Activated B cell treated with CpG ODN at 0.5 μM for 24 hours (primary cell): ENCODE results near the gene SKIDA1. TPM values are rescaled to one million over a fixed set of nuclear protein-coding genes. Genes with fewer than 3 reads are reported as not detected.

ENCODE experiments used
- ATAC-seq: fragments of 200-7000 bp; cut with Tn5 transposase; one replicate; pipeline ENCODE4 v1.10.0; 2021; ENCODE audit warnings: low read depth, mild to moderate bottlenecking, moderate library complexity
- CTCF ChIA-PET: fragments of 350-600 bp; sonication (Branson Sonifier 250); formaldehyde crosslinking; loops from one replicate; lab custom pipeline; 2021; ENCODE audit warnings: antibody characterized with exemption; lab: Charles Lee
- POLR2A ChIA-PET: fragments of 350-600 bp; sonication (Branson Sonifier 250); formaldehyde crosslinking; loops from one replicate; lab custom pipeline; 2021; ENCODE audit warnings: antibody characterized with exemption; lab: Charles Lee
- DNase-seq: peaks from one replicate; pipeline ENCODE4 v3.0.0; 2022
- H3K27ac Mint-ChIP-seq: one replicate; pipeline ENCODE4 v1.8.0; 2020; ENCODE audit warnings: mixed read lengths
- H3K27me3 Mint-ChIP-seq: one replicate; pipeline ENCODE4 v1.8.0; 2021; ENCODE audit warnings: mixed read lengths
- H3K36me3 Mint-ChIP-seq: one replicate; pipeline ENCODE4 v1.8.0; 2021; ENCODE audit warnings: low read depth, mixed read lengths
- H3K4me1 Mint-ChIP-seq: one replicate; pipeline ENCODE4 v1.8.0; 2021; ENCODE audit warnings: mixed read lengths
- H3K4me3 Mint-ChIP-seq: one replicate; pipeline ENCODE4 v1.8.0; 2020; ENCODE audit warnings: mild to moderate bottlenecking, mixed read lengths
- H3K9me3 Mint-ChIP-seq: one replicate; pipeline ENCODE4 v1.8.0; 2020; ENCODE audit warnings: mixed read lengths
- intact Hi-C: fragments of 100-400 bp; cut with micrococcal nuclease; formaldehyde crosslinking; loops from one replicate; pipeline ENCODE4 v1.15.1; 2024
- total RNA-seq: library from RNA; stranded (reverse); gene quantifications from 2 replicates; pipeline ENCODE4 v1.2.3, GENCODE V29; 2022
- TF ChIP-seq, protein P1 (sequence below): fragments of 200-600 bp; IDR thresholded peaks from one replicate; pipeline ENCODE4 v1.8.0; 2022; ENCODE audit warnings: antibody characterized with exemption, mild to moderate bottlenecking

Gene SKIDA1
- total RNA-seq, 1 donor from 2014 or later: 0.60 TPM

DNA sequence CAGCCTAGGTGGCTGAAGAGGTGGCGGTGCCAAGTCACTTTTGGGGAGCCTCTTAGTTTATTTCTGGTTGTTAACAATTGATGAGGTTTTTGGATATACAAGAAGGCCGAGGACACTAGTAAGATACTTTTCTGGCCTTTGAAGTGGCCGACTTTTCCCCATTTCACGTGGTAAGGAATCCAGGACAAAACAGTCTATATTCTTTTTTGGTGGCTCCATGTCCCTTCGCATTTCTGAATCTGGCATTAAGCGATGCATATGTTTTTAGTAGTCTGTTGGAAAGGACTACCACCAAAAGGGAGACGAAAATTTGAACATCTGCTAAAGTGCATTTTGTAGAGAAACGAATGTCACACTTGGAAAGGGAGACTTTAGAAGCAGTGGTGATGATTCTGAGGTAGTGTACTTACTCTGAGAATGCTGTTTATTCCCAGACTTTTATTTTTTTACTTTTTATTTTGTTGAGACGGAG is 10.0 kb upstream of the SKIDA1 start:
- no peak for DNase-seq
- TF ChIP-seq, protein P1, sequence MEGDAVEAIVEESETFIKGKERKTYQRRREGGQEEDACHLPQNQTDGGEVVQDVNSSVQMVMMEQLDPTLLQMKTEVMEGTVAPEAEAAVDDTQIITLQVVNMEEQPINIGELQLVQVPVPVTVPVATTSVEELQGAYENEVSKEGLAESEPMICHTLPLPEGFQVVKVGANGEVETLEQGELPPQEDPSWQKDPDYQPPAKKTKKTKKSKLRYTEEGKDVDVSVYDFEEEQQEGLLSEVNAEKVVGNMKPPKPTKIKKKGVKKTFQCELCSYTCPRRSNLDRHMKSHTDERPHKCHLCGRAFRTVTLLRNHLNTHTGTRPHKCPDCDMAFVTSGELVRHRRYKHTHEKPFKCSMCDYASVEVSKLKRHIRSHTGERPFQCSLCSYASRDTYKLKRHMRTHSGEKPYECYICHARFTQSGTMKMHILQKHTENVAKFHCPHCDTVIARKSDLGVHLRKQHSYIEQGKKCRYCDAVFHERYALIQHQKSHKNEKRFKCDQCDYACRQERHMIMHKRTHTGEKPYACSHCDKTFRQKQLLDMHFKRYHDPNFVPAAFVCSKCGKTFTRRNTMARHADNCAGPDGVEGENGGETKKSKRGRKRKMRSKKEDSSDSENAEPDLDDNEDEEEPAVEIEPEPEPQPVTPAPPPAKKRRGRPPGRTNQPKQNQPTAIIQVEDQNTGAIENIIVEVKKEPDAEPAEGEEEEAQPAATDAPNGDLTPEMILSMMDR: no peak
- ATAC-seq: no peak
- Mint-ChIP-seq H3K4me1 (peaks cover 18% of the 10 kb centered on the region), H3K36me3 (peaks cover 27% of the 10 kb centered on the region), H3K27ac (peak overlapping the region; percentile 25), H3K27me3 (no peaks in the 10 kb centered on the region), H3K4me3 (peak overlapping the region; percentile 77), H3K9me3 (no peaks in the 10 kb centered on the region)
- POLR2A ChIA-PET: no interaction called here
- CTCF ChIA-PET: no interaction called here
- intact Hi-C loops: loop anchor here (2.0 to 10.0 kb wide), 3 partner anchors 901 to 1903 kb away; partner anchors contain the start of gene OTUD1

DNA sequence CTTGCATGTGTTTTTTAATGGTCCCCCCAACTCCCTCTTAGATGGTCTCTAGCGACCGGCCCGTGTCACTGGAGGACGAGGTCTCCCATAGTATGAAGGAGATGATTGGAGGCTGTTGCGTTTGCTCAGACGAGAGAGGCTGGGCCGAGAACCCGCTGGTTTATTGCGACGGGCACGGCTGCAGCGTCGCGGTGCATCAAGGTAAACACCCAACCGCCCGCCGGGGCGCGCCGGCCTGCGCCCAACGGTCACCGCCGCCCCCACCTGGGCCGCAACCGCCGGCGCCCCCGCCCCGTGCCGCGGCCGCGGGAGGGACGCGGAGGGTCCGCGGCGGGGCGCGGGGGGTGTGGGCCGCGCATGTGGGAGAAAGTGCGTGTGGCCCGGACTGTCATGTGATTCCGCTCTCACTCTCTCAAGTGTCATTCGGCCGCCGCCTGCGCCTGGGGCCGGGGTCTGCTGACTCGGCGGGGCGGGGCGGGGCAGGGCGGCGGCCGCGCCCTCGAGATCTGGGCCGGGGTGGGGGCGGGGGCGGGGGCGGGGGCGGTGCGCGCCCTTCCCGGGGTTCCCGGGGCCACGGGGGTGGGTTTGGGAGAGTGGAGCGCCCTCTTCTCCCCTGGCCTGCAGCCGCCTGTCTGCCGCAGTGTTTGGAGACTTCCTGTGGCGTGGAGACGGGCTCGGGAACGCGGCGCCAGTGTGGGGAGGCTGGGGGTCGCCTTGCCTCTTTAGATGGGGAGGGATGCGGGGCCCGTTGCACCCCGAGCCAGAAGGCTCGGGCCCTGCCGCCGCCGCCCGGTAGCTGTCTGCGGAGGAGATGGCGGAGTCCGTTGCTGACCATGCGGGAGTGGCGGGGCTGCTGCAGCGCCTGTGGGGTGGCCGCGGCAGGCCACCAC is 9.4 kb upstream of the SKIDA1 start:
- TF ChIP-seq, protein P1: no peak
- POLR2A ChIA-PET: no interaction called here
- CTCF ChIA-PET: no interaction called here
- intact Hi-C loops: loop anchor here (1.0 to 10.0 kb wide), 8 partner anchors 18 to 1904 kb away; partner anchors contain the start of genes DNAJC1 and OTUD1
- Mint-ChIP-seq H3K27me3 (no peaks in the 10 kb centered on the region), H3K9me3 (no peaks in the 10 kb centered on the region), H3K27ac (peak overlapping the region; percentile 69), H3K4me3 (peak overlapping the region; percentile 90), H3K4me1 (peaks cover 18% of the 10 kb centered on the region), H3K36me3 (peaks cover 23% of the 10 kb centered on the region)
- DNase-seq (peak; percentile 49), ATAC-seq (peak; percentile 9)

DNA sequence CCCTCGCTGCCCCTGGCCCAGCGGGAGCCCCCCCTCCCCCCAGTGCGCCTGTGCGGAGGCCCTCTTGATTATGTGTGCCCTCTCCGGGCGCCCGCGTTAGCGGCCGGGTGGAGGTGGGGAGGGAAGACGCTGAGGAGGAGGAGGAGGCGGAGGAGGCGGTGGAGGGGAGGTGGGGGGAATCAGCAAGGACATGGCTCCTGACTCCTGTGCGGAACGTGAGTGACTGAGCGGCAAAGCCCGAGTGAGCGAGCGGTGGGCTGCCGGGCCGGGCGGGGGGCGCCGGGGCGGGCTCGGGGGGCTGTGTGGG is 8.8 kb upstream of the SKIDA1 start:
- intact Hi-C loops: loop anchor here (1.0 to 10.0 kb wide), 8 partner anchors 17 to 1905 kb away; partner anchors contain the start of genes DNAJC1 and OTUD1
- ATAC-seq (no peak), DNase-seq (no peak)
- Mint-ChIP-seq H3K4me3 (peak overlapping the region; percentile 90), H3K9me3 (no peaks in the 10 kb centered on the region), H3K4me1 (peaks cover 18% of the 10 kb centered on the region), H3K36me3 (peaks cover 17% of the 10 kb centered on the region), H3K27ac (peak overlapping the region; percentile 68), H3K27me3 (no peaks in the 10 kb centered on the region)
- ChIA-PET CTCF (no interaction called here), POLR2A (interaction anchor here (0.6 to 1.3 kb wide), 6 partner anchors 16 to 806 kb away, joined by 3 to 5 read pairs (median 4); partner anchors contain the start of gene DNAJC1)
- TF ChIP-seq, protein P1: no peak

DNA sequence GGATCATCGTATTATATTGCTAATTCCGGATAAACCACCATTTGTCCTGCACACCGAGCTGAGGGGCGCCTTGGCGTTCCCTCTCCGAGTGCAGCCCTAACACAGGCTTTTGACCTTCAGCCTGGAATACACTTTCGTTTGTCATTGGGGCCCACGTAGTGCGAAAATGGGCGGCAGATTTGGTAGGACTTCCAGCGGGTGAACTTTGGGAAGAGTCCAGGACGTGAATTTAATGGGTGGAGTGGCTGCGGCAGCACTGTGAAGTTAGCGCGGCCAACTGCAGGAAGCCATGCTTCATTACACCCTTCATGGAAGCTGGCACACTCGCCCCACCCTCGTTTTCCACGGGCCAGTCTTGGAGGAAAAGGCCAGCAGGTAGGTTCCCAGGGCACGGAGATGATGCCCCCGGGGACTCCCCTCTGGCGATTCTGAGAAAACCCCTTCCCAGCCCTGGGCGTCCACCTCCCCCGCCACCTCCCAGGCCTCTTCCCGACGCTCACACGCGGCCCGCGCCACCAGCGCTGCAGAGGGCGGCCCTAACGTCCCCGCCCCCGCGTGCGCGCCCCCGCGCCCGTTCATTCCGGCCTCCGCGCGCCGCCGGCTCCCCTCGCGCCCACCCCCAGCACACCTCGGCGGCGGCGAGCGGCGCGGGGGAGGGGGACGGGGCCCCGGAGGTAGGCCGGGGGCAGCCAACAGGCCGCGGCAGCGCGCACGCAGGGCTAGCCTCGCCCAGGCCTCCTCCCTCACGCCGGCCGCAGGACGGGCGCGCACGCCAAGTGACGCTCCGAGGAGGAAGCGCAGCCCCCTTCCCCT is 8.2 kb upstream of the SKIDA1 start, which contains the start of gene MLLT10:
Gene MLLT10, plus strand, starts transcription at position 766 of the 813 bp plus-strand sequence. CDS start 413 bp downstream, outside the sequence.
- intact Hi-C loops: loop anchor here (1.0 to 10.0 kb wide), 11 partner anchors 8 to 1905 kb away; partner anchors contain the start of genes DNAJC1, OTUD1 and SKIDA1
- no peaks in the 10 kb centered on the region for H3K9me3 Mint-ChIP-seq
- H3K27ac Mint-ChIP-seq: peak within 1 kb of the TSS; percentile 92
- peaks cover 18% of the 10 kb centered on the region for H3K4me1 Mint-ChIP-seq
- H3K36me3 Mint-ChIP-seq: peaks cover 13% of the 10 kb centered on the region
- DNase-seq (peak; percentile 94), ATAC-seq (peak; percentile 88)
- H3K27me3 Mint-ChIP-seq: peaks cover 2% of the 10 kb centered on the region
- POLR2A ChIA-PET: interaction anchor here (0.6 to 1.3 kb wide), 11 partner anchors 15 to 845 kb away, joined by 3 to 5 read pairs (median 3); partner anchors contain the start of genes COMMD3 and DNAJC1
- CTCF ChIA-PET: no interaction called here
- H3K4me3 Mint-ChIP-seq: peak within 1 kb of the TSS; percentile 90
- TF ChIP-seq, protein P1: no peak
